Hair follicle dermal papilla cell (primary cell): ENCODE data around the gene DCAF12. TPM values are rescaled to one million over a fixed set of nuclear protein-coding genes. Genes with fewer than 3 reads are reported as not detected.

Experiments
- small RNA-seq: library from RNA; depleted of rRNA; stranded (forward); fragments of <200 nt; gene quantifications from one replicate; pipeline ENCODE3, GENCODE V24; 2012
- total RNA-seq: library from RNA; depleted of rRNA; stranded (reverse); fragments of >200 nt; gene quantifications from 2 replicates; pipeline ENCODE4 v1.2.3, GENCODE V29; 2012

Gene DCAF12
- 18.3 and 24.5 TPM in 2 replicates for total RNA-seq

DNA sequence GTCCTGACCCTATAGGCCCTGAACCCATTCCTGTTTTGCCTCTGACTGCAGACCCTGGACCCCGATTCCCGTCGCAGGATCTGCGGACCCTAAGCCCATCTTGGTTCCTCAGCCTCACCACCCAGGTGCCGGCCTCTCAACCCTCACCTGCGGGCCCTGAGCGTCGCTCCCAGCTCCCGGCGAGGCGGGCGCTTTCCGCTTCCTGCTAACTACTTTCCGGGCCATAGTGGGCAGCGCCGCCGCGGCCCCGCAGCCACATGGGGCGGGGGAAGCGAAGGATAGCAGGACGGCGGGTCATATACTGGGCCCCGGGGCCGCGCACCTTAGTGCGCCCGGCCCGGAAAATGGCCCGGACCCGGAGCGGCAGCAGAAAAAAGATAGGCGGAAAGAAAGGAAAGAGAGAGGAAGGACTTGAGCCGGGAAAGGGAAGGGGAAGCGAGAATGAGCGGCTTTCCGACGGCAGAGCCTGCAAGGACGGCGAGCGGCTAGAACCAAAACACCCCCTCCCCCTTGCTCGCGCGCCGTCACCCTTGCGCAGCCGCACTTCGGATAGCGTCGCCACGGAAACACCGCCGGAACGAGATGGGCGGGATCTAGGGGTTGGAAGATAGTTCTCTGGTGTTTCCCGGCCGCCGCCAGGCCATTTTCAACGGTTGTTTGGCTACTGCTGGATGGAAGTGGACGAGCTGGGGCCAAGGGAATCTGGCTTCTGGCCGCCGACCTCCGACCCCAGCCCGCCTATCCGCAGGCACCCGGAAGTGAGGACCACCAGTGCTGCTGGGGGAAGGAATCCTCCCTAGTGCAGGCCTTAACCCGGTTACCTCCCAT, at the start of gene DCAF12:
Gene DCAF12, minus strand, starts transcription at position 492 of the 828 bp plus-strand sequence. Its CDS starts 267 bp downstream, at position 225.

GRCh38 chr9:34048727-34049629, 77.5 kb downstream of the DCAF12 start, which contains the start of gene UBAP2:
TSS of gene UBAP2 (minus strand) at chr9:34048887. CDS start at chr9:34017148, 31,739 bp downstream.

Small RNAs within 50 kb of the gene (small RNA-seq; reads per million reads assigned to genes)
- not detected for gene RN7SKP114

Other genes with a start within 250 kb of the DCAF12 start
- gene UBAP2, start 77.8 kb downstream of the DCAF12 start, total RNA-seq: 22.2 and 25.6 TPM in 2 replicates
- gene UBAP1, start 52.3 kb upstream of the DCAF12 start, total RNA-seq: 42.5 and 45.8 TPM in 2 replicates
- 0.97 TPM in 2 replicates for gene KIF24, start 202.6 kb upstream of the DCAF12 start, total RNA-seq
- gene NUDT2, start 202.9 kb upstream of the DCAF12 start, total RNA-seq: 24.0 and 26.6 TPM in 2 replicates